Activated naive CD8-positive, alpha-beta T cell treated with anti-CD3 and anti-CD28 coated beads for 36 hours (primary cell): ENCODE results near the gene MPZL1. TPM values are rescaled to one million over a fixed set of nuclear protein-coding genes. Genes with fewer than 3 reads are reported as not detected.

Experiments used
- DNase-seq: peaks from one replicate; pipeline ENCODE4 v3.0.0; 2021
- H3K27ac Mint-ChIP-seq: one replicate; pipeline ENCODE4 v1.8.0; 2022; ENCODE audit warnings: mild to moderate bottlenecking, moderate library complexity, mixed read lengths
- H3K27me3 Mint-ChIP-seq: one replicate; pipeline ENCODE4 v1.8.0; 2022; ENCODE audit warnings: mild to moderate bottlenecking, mixed read lengths
- H3K36me3 Mint-ChIP-seq: one replicate; pipeline ENCODE4 v1.8.0; 2021; ENCODE audit warnings: mild to moderate bottlenecking, mixed read lengths
- H3K4me1 Mint-ChIP-seq: one replicate; pipeline ENCODE4 v1.8.0; 2021; ENCODE audit warnings: mixed read lengths
- H3K4me3 Mint-ChIP-seq: one replicate; pipeline ENCODE4 v1.8.0; 2022; ENCODE audit warnings: mild to moderate bottlenecking, moderate library complexity, mixed read lengths
- H3K9me3 Mint-ChIP-seq: one replicate; pipeline ENCODE4 v1.8.0; 2022; ENCODE audit warnings: mixed read lengths
- total RNA-seq, 2 experiments: library from RNA; stranded (reverse); gene quantifications; one replicate each; pipeline ENCODE4 v1.2.3, GENCODE V29; 2021

Gene MPZL1
- total RNA-seq, 2 experiments from 2014 or later = 15.9 to 17.3 TPM

GRCh38 chr1:167784876-167785550 is 63.2 kb downstream of the MPZL1 start:
- peaks cover 4% of the 10 kb centered on the region for H3K9me3 Mint-ChIP-seq
- no peak for DNase-seq
- peaks cover 2% of the 10 kb centered on the region for H3K4me1 Mint-ChIP-seq
- H3K36me3 Mint-ChIP-seq = peaks cover 17% of the 10 kb centered on the region
- H3K4me3 Mint-ChIP-seq = no peak overlapping the region
- no peaks in the 10 kb centered on the region for H3K27me3 Mint-ChIP-seq
- H3K27ac Mint-ChIP-seq = no peak overlapping the region

- DNase-seq = no peak
- Mint-ChIP-seq H3K4me3 (no peak overlapping the region), H3K36me3 (peaks cover 9% of the 10 kb centered on the region), H3K9me3 (peaks cover 2% of the 10 kb centered on the region), H3K27me3 (no peaks in the 10 kb centered on the region), H3K4me1 (peaks cover 2% of the 10 kb centered on the region), H3K27ac (no peak overlapping the region)
These were observed 64.7 kb downstream of the MPZL1 start for GRCh38 chr1:167786502-167786901.

GRCh38 chr1:167789501-167789900 is 67.7 kb downstream of the MPZL1 start:
- Mint-ChIP-seq H3K27me3 (no peaks in the 10 kb centered on the region), H3K4me3 (no peak overlapping the region), H3K4me1 (peaks cover 8% of the 10 kb centered on the region), H3K27ac (no peak overlapping the region), H3K9me3 (no peaks in the 10 kb centered on the region), H3K36me3 (peaks cover 9% of the 10 kb centered on the region)
- no peak for DNase-seq

GRCh38 chr1:167790117-167790516 is 68.3 kb downstream of the MPZL1 start:
- Mint-ChIP-seq H3K36me3 (peaks cover 6% of the 10 kb centered on the region), H3K4me3 (no peak overlapping the region), H3K27me3 (no peaks in the 10 kb centered on the region), H3K27ac (no peak overlapping the region), H3K4me1 (peaks cover 8% of the 10 kb centered on the region), H3K9me3 (no peaks in the 10 kb centered on the region)
- no peak for DNase-seq

- H3K4me1 Mint-ChIP-seq = peaks cover 8% of the 10 kb centered on the region
- no peak overlapping the region for H3K4me3 Mint-ChIP-seq
- H3K9me3 Mint-ChIP-seq = no peaks in the 10 kb centered on the region
- no peak overlapping the region for H3K27ac Mint-ChIP-seq
- peaks cover 4% of the 10 kb centered on the region for H3K36me3 Mint-ChIP-seq
- DNase-seq = no peak
- H3K27me3 Mint-ChIP-seq = no peaks in the 10 kb centered on the region
These were observed 69.8 kb downstream of the MPZL1 start for GRCh38 chr1:167791281-167792187.

GRCh38 chr1:167792188-167792565 is 70.4 kb downstream of the MPZL1 start:
- peaks cover 4% of the 10 kb centered on the region for H3K36me3 Mint-ChIP-seq
- H3K4me3 Mint-ChIP-seq = no peak overlapping the region
- no peaks in the 10 kb centered on the region for H3K27me3 Mint-ChIP-seq
- peaks cover 9% of the 10 kb centered on the region for H3K4me1 Mint-ChIP-seq
- H3K27ac Mint-ChIP-seq = no peak overlapping the region
- H3K9me3 Mint-ChIP-seq = no peaks in the 10 kb centered on the region
- no peak for DNase-seq

- DNase-seq = no peak
- H3K36me3 Mint-ChIP-seq = peaks cover 1% of the 10 kb centered on the region
- no peak overlapping the region for H3K27ac Mint-ChIP-seq
- H3K4me3 Mint-ChIP-seq = no peak overlapping the region
- H3K9me3 Mint-ChIP-seq = no peaks in the 10 kb centered on the region
- H3K27me3 Mint-ChIP-seq = no peaks in the 10 kb centered on the region
- H3K4me1 Mint-ChIP-seq = peaks cover 11% of the 10 kb centered on the region
These were observed 72.3 kb downstream of the MPZL1 start for GRCh38 chr1:167794043-167794442.

- Mint-ChIP-seq H3K4me3 (no peak overlapping the region), H3K27me3 (no peaks in the 10 kb centered on the region), H3K27ac (no peak overlapping the region), H3K4me1 (peaks cover 8% of the 10 kb centered on the region), H3K9me3 (no peaks in the 10 kb centered on the region), H3K36me3 (peaks cover 1% of the 10 kb centered on the region)
- no peak for DNase-seq
These were observed 74.3 kb downstream of the MPZL1 start for GRCh38 chr1:167795810-167796740.

- no peak overlapping the region for H3K27ac Mint-ChIP-seq
- H3K36me3 Mint-ChIP-seq = peaks cover 1% of the 10 kb centered on the region
- no peak for DNase-seq
- H3K4me1 Mint-ChIP-seq = peaks cover 8% of the 10 kb centered on the region
- no peaks in the 10 kb centered on the region for H3K27me3 Mint-ChIP-seq
- no peaks in the 10 kb centered on the region for H3K9me3 Mint-ChIP-seq
- H3K4me3 Mint-ChIP-seq = no peak overlapping the region
These were observed 75.2 kb downstream of the MPZL1 start for GRCh38 chr1:167797015-167797414.

- Mint-ChIP-seq H3K27me3 (no peaks in the 10 kb centered on the region), H3K9me3 (no peaks in the 10 kb centered on the region), H3K4me1 (peaks cover 12% of the 10 kb centered on the region), H3K36me3 (peaks cover 1% of the 10 kb centered on the region), H3K27ac (no peak overlapping the region), H3K4me3 (no peak overlapping the region)
- no peak for DNase-seq
These were observed 77.2 kb downstream of the MPZL1 start for GRCh38 chr1:167798952-167799351.

GRCh38 chr1:167799747-167800146 is 78.0 kb downstream of the MPZL1 start:
- Mint-ChIP-seq H3K4me3 (no peak overlapping the region), H3K9me3 (no peaks in the 10 kb centered on the region), H3K27ac (no peak overlapping the region), H3K27me3 (no peaks in the 10 kb centered on the region), H3K4me1 (peaks cover 16% of the 10 kb centered on the region), H3K36me3 (peaks cover 1% of the 10 kb centered on the region)
- DNase-seq = no peak

GRCh38 chr1:167800251-167800650 is 78.5 kb downstream of the MPZL1 start:
- no peak for DNase-seq
- peaks cover 21% of the 10 kb centered on the region for H3K4me1 Mint-ChIP-seq
- H3K27ac Mint-ChIP-seq = no peak overlapping the region
- H3K4me3 Mint-ChIP-seq = no peak overlapping the region
- H3K27me3 Mint-ChIP-seq = no peaks in the 10 kb centered on the region
- H3K9me3 Mint-ChIP-seq = no peaks in the 10 kb centered on the region
- peaks cover 1% of the 10 kb centered on the region for H3K36me3 Mint-ChIP-seq

GRCh38 chr1:167802235-167802634 is 80.5 kb downstream of the MPZL1 start:
- no peak overlapping the region for H3K27ac Mint-ChIP-seq

GRCh38 chr1:167803358-167804207 is 81.8 kb downstream of the MPZL1 start:
- peak overlapping the region; percentile 46 for H3K27ac Mint-ChIP-seq
- DNase-seq = peak; percentile 87
- peaks cover 21% of the 10 kb centered on the region for H3K4me1 Mint-ChIP-seq
- no peaks in the 10 kb centered on the region for H3K9me3 Mint-ChIP-seq
- H3K4me3 Mint-ChIP-seq = peak overlapping the region; percentile 47
- no peaks in the 10 kb centered on the region for H3K27me3 Mint-ChIP-seq
- no peaks in the 10 kb centered on the region for H3K36me3 Mint-ChIP-seq

More at GRCh38 chr1:167802235-167802634, 80.5 kb downstream of the MPZL1 start:
- peaks cover 1% of the 10 kb centered on the region for H3K36me3 Mint-ChIP-seq
- H3K27me3 Mint-ChIP-seq = no peaks in the 10 kb centered on the region
- H3K9me3 Mint-ChIP-seq = no peaks in the 10 kb centered on the region
- DNase-seq = no peak
- no peak overlapping the region for H3K4me3 Mint-ChIP-seq
- peaks cover 22% of the 10 kb centered on the region for H3K4me1 Mint-ChIP-seq
